HS-27A (cell line): ENCODE data around the gene PRKCA.

Experiments
- DNase-seq: peaks from one replicate; pipeline ENCODE4 v3.0.0-alpha.2; 2012; ENCODE audit warnings: low read depth, missing footprints

Gene PRKCA

DNA sequence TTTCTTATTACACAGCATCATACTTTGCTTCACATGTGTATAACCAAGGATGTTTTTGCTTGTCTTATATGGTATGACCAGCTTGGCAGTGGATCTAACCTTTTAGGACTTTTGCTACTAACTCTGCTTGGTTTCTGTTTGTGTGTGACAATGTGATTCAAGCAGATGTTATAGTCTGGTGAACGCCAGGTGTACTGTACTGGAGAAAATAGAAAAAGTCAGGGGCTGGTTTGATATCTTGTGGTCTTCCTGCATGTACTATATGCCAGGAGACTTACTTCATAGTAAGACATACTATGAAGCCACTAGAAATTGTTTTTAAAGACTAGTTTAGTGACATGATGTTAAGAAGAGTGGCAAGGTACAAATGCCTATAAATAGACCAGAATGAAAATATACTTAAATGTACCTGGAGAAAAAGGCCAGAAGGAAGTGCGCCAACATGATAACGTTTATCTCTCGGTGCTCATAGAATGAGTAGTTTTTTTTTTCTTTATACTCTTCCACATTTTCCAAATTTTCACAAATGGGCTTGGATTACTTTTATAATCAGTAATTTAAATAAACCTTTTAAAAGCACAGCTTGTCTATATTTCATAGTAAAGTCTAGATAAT is 112.3 kb downstream of the PRKCA start:
- DNase-seq, result no peak

DNA sequence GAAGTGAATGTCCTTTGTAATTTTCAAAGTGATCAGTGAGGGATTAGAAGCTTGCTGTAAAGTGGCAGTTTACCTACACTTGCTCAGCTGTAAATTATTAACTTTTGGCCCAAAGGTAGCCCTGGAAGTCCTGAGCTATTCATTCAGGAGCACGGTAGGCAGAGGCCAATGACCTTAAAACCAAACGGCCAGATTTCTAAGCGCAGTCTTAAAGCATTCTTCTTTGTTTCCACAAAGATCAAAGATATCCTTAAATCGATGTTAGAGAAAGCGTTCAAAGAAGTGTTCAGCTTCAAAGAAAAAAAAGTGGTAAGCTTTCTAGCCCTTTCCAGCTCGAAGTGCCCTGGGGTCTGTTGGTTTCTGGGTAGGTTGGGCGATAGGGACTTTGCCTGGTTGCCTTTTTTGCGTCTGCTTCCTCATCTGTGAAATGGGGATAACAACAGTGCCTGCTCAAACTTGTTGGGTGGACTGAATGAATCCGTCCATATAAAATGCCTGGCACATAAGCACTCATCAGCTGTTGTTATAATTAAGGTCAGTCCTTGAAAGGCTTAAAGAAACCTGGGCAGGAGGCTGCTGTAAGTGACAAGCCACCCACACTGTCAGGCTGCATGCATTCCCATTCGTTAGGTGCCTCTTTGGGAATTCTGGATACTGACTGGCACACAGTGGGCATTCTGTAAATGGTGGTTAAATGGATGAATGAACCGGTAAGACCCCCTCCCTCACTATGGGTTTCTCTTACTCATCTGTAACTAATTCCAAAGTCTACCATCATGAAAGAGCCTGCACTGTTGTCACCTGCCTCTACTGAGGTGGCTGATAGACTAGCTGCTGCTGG is 113.2 kb downstream of the PRKCA start:
- no peak for DNase-seq

GRCh38 chr17:66416207-66416940 is 114.0 kb downstream of the PRKCA start:
- DNase-seq, result no peak

DNA sequence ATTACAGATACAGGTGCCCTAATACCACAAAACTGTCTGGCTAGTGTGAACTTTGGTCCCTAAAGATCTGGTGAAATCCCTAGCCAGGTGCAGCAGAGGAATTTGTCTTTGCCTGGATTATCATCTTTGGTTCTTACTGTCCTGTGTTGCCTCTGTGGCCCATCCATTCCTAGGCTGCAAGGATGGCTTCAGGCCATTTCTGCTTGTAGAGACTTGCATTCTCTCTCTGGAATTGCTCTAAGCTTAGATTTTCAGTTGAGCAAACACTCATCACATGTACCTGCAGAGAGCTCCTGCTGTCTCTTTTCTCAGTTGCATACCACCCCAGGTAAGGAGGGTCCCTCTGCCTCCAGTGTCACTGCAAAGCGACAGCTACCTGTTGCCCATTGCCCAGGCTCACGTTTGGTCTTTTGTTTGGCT is 114.9 kb downstream of the PRKCA start:
- no peak for DNase-seq

DNA sequence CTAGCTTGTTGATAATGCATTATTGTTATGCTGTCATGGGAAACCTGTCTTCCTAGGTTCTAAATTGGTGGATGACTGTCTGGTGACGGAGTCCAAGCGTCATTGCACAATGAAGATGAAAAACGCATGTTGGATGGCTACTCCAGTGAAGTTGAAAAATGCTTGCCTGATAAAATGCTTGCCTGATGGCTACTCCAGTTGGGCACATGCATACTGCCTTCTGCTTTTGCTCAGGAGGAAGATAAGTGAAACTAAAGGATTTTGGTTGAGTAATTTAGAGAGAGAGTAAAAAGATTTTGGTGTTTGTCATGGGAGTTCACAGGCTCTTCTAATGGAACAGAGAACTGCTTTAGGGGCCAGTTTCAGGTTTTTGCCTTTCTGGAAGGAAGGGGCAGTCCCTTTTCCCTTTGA is 118.6 kb downstream of the PRKCA start:
- no peak for DNase-seq

- DNase-seq, result peak; percentile 45
Measured at GRCh38 chr17:66422186-66422585, 119.8 kb downstream of the PRKCA start.

GRCh38 chr17:66423056-66423955 is 120.9 kb downstream of the PRKCA start:
- no peak for DNase-seq

GRCh38 chr17:66425756-66426396 is 123.5 kb downstream of the PRKCA start:
- DNase-seq, result no peak

DNA sequence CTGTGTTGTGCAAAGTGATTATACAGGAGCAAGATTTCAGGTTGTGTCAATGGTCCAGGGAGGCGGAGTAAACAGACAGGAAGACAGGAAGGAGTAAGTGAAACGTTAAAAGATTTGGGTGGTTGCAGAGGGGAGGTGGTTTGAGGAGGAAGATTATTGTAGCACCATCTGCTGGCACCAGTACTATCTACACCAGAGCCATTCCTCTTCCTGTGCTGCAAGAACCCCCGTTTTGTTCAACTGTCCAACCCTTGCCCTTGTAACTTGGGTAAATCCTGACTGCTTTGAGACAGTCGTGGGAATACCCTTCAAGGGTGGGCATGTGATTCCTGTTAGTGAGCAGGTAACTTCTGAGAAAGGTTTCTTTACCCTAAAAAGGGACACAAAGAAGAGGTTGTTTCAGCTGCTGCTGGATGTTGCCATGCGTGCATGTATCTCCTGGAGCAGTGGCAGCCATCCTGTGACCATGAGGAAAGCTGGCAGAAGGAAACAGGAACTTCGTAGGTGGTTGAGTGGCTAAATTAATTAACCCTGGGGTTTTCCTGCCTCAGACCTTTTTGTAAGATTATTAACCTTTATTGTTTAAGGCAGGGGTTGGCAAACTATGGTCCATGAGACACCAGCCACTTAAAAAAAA is 124.1 kb downstream of the PRKCA start:
- no peak for DNase-seq

GRCh38 chr17:66427134-66427533 is 124.7 kb downstream of the PRKCA start:
- DNase-seq, result no peak

DNA sequence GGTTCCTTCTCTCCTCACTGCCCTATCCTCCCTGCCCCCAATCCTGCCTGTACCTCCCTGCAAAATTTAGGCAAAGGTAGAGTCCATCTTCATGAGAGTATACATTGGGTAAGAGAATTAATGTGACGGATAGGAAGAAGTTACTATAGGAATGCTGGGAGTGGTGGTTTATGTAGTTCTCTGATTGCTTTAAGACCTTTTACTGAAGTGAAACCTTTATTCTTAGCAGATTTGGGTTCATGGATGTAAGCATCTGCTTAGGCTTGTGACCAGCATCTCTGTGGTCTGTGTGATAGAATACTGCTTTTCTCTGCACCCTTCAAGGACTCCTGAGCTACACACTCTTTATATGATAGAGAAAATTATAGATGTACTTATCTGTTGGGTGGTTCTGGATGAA is 127.3 kb downstream of the PRKCA start:
- DNase-seq, result no peak

DNA sequence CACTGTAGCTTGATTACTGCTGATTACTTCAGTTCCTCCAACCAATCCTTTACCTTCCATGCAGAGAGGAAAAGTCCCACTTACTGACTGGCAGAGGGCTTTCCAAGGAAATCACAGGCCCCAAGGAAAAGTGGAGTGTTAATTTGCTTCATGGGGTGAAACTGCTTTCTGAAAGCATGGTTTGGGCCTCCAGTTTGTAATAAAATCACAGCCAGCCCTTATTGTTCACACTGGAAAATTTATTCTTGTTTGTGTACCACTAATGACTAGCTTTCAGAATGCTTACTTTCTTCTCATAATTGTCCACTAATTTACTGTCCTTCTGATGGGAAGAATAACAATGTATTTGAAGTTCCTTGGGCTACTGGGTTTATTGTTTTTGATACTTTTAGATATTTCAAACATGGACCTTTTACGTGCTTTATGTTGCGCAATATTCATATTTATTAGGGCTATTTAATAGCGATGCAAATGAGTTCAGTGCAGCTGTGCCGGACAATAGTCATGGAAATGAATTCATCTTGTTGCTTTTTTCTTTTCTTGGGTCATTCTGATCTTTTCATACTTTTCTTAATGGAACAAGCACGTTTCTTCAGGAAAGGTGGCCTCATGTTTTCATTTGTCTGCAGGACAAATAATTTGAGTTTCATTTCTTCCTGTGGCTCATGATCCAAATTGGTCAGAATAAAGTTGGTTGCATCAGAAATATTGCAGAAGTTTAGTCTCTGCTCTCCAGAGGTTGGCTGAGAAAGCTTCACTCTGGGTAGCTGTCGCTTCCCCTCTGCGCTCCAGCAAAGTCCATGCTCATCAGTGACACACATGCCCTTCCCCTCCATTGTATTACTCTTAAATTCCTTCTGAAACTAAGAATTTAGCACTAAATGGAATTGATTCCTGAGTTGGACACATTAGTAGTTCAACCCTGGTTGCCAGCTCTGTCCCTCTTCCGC is 128.7 kb downstream of the PRKCA start:
- no peak for DNase-seq

GRCh38 chr17:66431910-66432309 is 129.5 kb downstream of the PRKCA start:
- DNase-seq, result peak; percentile 31

DNA sequence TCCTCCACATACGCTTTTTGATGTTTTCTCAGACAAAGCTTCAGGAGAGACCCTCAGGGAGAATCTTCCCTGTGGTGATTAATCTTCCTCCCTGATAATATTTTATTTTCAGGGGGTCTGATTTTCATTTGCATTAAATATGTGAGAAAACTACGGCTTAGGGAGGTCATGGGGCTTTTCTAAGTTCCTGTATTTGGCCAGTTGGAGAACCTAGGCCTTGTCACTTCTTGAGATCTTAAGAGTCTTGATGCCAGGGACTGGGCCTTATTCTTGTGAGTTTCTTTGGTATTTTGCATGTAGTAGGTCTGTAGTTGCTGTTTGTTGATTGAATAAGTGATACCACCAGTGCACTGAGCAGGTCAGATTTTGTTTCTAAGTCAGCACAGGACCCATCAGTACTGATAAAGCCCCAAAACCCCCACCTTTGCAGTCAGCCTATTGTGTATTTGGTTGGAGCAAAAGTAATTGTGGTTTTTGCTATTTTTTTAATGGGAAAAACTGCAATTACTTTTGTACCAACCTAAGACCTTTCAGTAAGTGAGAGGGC is 130.1 kb downstream of the PRKCA start:
- no peak for DNase-seq

GRCh38 chr17:66432996-66433551 is 130.7 kb downstream of the PRKCA start:
- DNase-seq, result no peak

GRCh38 chr17:66435182-66435581 is 132.8 kb downstream of the PRKCA start:
- no peak for DNase-seq

GRCh38 chr17:66436631-66437030 is 134.2 kb downstream of the PRKCA start:
- no peak for DNase-seq

DNA sequence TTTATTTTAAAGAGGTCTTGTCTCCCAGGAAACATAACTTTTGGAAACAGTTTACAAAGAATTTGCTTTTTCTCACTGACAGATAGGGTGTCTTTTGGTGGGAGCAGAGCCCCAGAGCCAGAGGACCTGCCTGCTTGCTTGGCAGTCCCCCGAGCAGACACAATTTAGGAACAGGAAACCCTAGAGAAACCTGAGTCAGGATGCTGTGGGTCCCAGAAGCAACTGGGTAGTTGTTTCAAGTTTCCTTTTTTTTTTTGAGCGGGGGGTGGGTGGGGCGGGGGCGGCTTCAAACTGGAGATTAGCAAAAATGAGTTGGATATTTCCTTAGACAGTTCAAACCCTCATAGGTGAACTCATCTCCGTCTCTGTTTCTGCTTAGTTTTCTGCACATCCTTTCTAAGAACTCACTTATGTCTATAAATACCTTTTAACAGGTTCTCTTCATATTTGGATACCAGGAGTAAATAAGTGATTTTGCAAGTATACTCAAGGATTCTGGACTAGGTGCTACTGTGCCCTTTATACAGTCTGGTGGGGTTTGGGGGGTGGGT is 135.1 kb downstream of the PRKCA start:
- DNase-seq, result no peak

- no peak for DNase-seq
Measured at GRCh38 chr17:66438101-66438500, 135.7 kb downstream of the PRKCA start.
